Naive thymus-derived CD4-positive, alpha-beta T cell (primary cell): Measurements from ENCODE around the gene TRIP11. TPM values are rescaled to one million over a fixed set of nuclear protein-coding genes. Genes with fewer than 3 reads are reported as not detected.
A peak's percentile ranks its signal among the peaks of the same experiment; 100 is the strongest.

Source experiments
- ATAC-seq: fragments of 150-1000 bp; cut with Tn5 transposase; 2 replicates; pipeline ENCODE4 v1.10.0; 2021; ENCODE audit warnings: mild to moderate bottlenecking, moderate library complexity
- CTCF ChIA-PET: fragments of 350-600 bp; sonication (Branson Sonifier 250); formaldehyde crosslinking; loops from one replicate; lab custom pipeline; 2021; ENCODE audit warnings: antibody characterized with exemption; lab: Charles Lee
- POLR2A ChIA-PET: fragments of 350-600 bp; sonication (Branson Sonifier 250); formaldehyde crosslinking; loops from one replicate; lab custom pipeline; 2021; ENCODE audit warnings: antibody characterized with exemption, inconsistent platforms; lab: Charles Lee
- DNase-seq, 9 donors: peaks; one replicate each; pipeline versions ENCODE4 v3.0.0 to v3.0.0-alpha.2; 2020 to 2022; ENCODE audit warnings: mixed read lengths in 1 of 9
- H3K27ac ChIP-seq: one replicate; pipeline ENCODE4 v1.7.0; 2013; ENCODE audit warnings: mild to moderate bottlenecking, low read depth, low read length, moderate library complexity
- H3K27me3 ChIP-seq, 2 donors: one replicate each; pipeline ENCODE4 v1.7.0; 2013; ENCODE audit warnings: low read length in 2 of 2, mild to moderate bottlenecking in 2 of 2, moderate library complexity in 2 of 2; ENCODE audit not compliant: control insufficient read depth in 2 of 2, insufficient read depth in 2 of 2
- H3K36me3 ChIP-seq, 3 experiments: 1 replicate in 2 of 3; 2 replicates in 1 of 3; pipeline ENCODE4 v1.7.0; 2013; ENCODE audit warnings: low read length in 3 of 3, mild to moderate bottlenecking in 3 of 3, moderate library complexity in 1 of 3; ENCODE audit not compliant: insufficient read depth in 3 of 3, control insufficient read depth in 2 of 3
- H3K4me1 ChIP-seq, 2 donors: one replicate each; pipeline ENCODE4 v1.7.0; 2013; ENCODE audit warnings: low read length in 2 of 2, mild to moderate bottlenecking in 2 of 2, moderate library complexity in 1 of 2; ENCODE audit not compliant: control insufficient read depth in 2 of 2, insufficient read depth in 2 of 2
- H3K4me3 ChIP-seq: 2 replicates; pipeline ENCODE4 v1.7.0; 2013; ENCODE audit warnings: mild to moderate bottlenecking, low read length
- H3K9me3 ChIP-seq, 3 experiments: 1 replicate in 2 of 3; 2 replicates in 1 of 3; pipeline ENCODE4 v1.7.0; 2013; ENCODE audit warnings: low read length in 3 of 3; ENCODE audit not compliant: control insufficient read depth in 2 of 3
- H3K27ac Mint-ChIP-seq, 9 donors: one replicate each; pipeline ENCODE4 v1.8.0; 2020 to 2022; ENCODE audit warnings: mixed read lengths in 9 of 9, mild to moderate bottlenecking in 8 of 9, moderate library complexity in 5 of 9, inconsistent platforms in 2 of 9
- H3K27me3 Mint-ChIP-seq, 5 donors: one replicate each; pipeline ENCODE4 v1.8.0; 2021 to 2022; ENCODE audit warnings: mixed read lengths in 5 of 5, mild to moderate bottlenecking in 1 of 5
- H3K36me3 Mint-ChIP-seq, 5 donors: one replicate each; pipeline ENCODE4 v1.8.0; 2020 to 2022; ENCODE audit warnings: mixed read lengths in 5 of 5, mild to moderate bottlenecking in 3 of 5, inconsistent platforms in 1 of 5
- H3K4me1 Mint-ChIP-seq, 7 donors: one replicate each; pipeline ENCODE4 v1.8.0; 2020 to 2022; ENCODE audit warnings: mixed read lengths in 7 of 7, mild to moderate bottlenecking in 3 of 7, inconsistent platforms in 1 of 7
- H3K4me3 Mint-ChIP-seq, 10 donors: one replicate each; pipeline ENCODE4 v1.8.0; 2020 to 2022; ENCODE audit warnings: mild to moderate bottlenecking in 10 of 10, mixed read lengths in 10 of 10, moderate library complexity in 6 of 10, inconsistent platforms in 2 of 10
- H3K9me3 Mint-ChIP-seq, 11 donors: one replicate each; pipeline ENCODE4 v1.8.0; 2020 to 2022; ENCODE audit warnings: mixed read lengths in 11 of 11, mild to moderate bottlenecking in 4 of 11, inconsistent platforms in 1 of 11, moderate library complexity in 1 of 11
- intact Hi-C, 2 donors: fragments of 100-400 bp; cut with micrococcal nuclease; formaldehyde crosslinking; loops; one replicate each; pipeline ENCODE4 v1.15.1; 2023
- polyA plus RNA-seq, 2 donors: library from polyadenylated mRNA; unstranded; fragments of 300-500 nt; fragmentation: Illumina TruSeq; gene quantifications; one replicate each; pipeline ENCODE4 v1.2.3, GENCODE V29; 2021
- total RNA-seq, 6 experiments: library from RNA in 5 of 6; stranded (reverse) in 5 of 6; gene quantifications; 1 replicate in 5 of 6; 2 replicates in 1 of 6; pipeline ENCODE4 v1.2.3 and lab custom pipeline; 2021 to 2026

Gene TRIP11
- total and polyA plus RNA-seq, 7 experiments from 2014 or later, result 34.1 to 74.8 (median 58.4) TPM

- no peak for ATAC-seq
- intact Hi-C loops, result no loop called here
- ChIA-PET POLR2A (interaction anchor here (0.5 kb wide), 1 partner anchor 350 kb away, joined by 6 read pairs; no protein-coding TSS in a partner anchor), CTCF (no interaction called here)
- Mint-ChIP-seq H3K27me3 (peaks cover 25 to 60% (median 29%) of the 10 kb centered on the region in 5 donors), H3K4me3 (peak overlapping the region in 7 of 10 donors; percentile 79 to 94 (median 88)), H3K9me3 (no peaks in the 10 kb centered on the region), H3K4me1 (peaks cover 6 to 19% (median 15%) of the 10 kb centered on the region in 7 donors), H3K27ac (no peak overlapping the region), H3K36me3 (peaks cover 0 to 4% (median 0%) of the 10 kb centered on the region in 5 donors)
- DNase-seq, result no peak
- H3K9me3 ChIP-seq, result no peaks in the 10 kb centered on the region
- no peaks in the 10 kb centered on the region for H3K36me3 ChIP-seq
- H3K27me3 ChIP-seq, result peaks cover 0 to 11% of the 10 kb centered on the region in 2 donors
- H3K4me1 ChIP-seq, result peaks cover 4 to 12% of the 10 kb centered on the region in 2 donors
- no peak overlapping the region for H3K27ac ChIP-seq
- no peak overlapping the region for H3K4me3 ChIP-seq
These were observed 93.9 kb downstream of the TRIP11 start for GRCh38 chr14:91945751-91946621.

- peaks cover 0 to 4% (median 0%) of the 10 kb centered on the region in 5 donors for H3K36me3 Mint-ChIP-seq
- no peak overlapping the region for H3K4me3 ChIP-seq
- H3K27ac ChIP-seq, result no peak overlapping the region
- no peaks in the 10 kb centered on the region for H3K9me3 ChIP-seq
- H3K4me1 Mint-ChIP-seq, result peaks cover 6 to 14% (median 10%) of the 10 kb centered on the region in 7 donors
- no peak overlapping the region for H3K4me3 Mint-ChIP-seq
- peaks cover 4 to 12% of the 10 kb centered on the region in 2 donors for H3K4me1 ChIP-seq
- CTCF ChIA-PET, result no interaction called here
- POLR2A ChIA-PET, result no interaction called here
- H3K27ac Mint-ChIP-seq, result no peak overlapping the region
- intact Hi-C loops, result no loop called here
- ATAC-seq, result no peak
- peaks cover 0 to 11% of the 10 kb centered on the region in 2 donors for H3K27me3 ChIP-seq
- H3K36me3 ChIP-seq, result no peaks in the 10 kb centered on the region
- peaks cover 0 to 3% (median 0%) of the 10 kb centered on the region in 11 donors for H3K9me3 Mint-ChIP-seq
- no peak for DNase-seq
- H3K27me3 Mint-ChIP-seq, result peaks cover 25 to 37% (median 27%) of the 10 kb centered on the region in 5 donors
These were observed 96.9 kb downstream of the TRIP11 start for GRCh38 chr14:91942946-91943345.

DNA sequence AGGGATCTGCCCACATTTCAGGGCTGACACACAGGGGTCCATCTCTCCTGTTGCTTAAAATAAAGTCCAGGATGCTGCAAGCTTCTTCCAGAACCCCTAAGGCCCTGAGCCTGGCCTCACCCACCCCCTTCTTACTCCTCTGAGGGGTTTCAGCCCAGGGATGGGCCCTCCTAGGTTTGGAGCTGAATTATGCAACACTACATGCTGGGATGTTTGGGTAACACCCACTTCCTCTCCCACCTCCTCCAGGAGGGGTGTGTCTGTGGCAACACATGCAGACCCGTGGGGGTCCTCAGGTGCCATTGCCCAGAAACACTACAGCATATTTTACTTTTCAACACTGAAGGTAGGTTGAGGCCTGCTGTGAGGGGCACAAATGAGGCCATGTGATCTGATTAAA is 97.7 kb downstream of the TRIP11 start:
- DNase-seq (no peak), ATAC-seq (no peak)
- Mint-ChIP-seq H3K4me3 (no peak overlapping the region), H3K27ac (no peak overlapping the region), H3K9me3 (peaks cover 0 to 3% (median 0%) of the 10 kb centered on the region in 11 donors), H3K27me3 (peaks cover 24 to 31% (median 25%) of the 10 kb centered on the region in 5 donors), H3K36me3 (peaks cover 0 to 4% (median 0%) of the 10 kb centered on the region in 5 donors), H3K4me1 (peaks cover 5 to 12% (median 8%) of the 10 kb centered on the region in 7 donors)
- no peaks in the 10 kb centered on the region for H3K9me3 ChIP-seq
- no peaks in the 10 kb centered on the region for H3K36me3 ChIP-seq
- peaks cover 2 to 8% of the 10 kb centered on the region in 2 donors for H3K4me1 ChIP-seq
- ChIA-PET POLR2A (no interaction called here), CTCF (no interaction called here)
- intact Hi-C loops, result no loop called here
- H3K27ac ChIP-seq, result no peak overlapping the region
- no peak overlapping the region for H3K4me3 ChIP-seq
- H3K27me3 ChIP-seq, result peaks cover 0 to 11% of the 10 kb centered on the region in 2 donors

DNA sequence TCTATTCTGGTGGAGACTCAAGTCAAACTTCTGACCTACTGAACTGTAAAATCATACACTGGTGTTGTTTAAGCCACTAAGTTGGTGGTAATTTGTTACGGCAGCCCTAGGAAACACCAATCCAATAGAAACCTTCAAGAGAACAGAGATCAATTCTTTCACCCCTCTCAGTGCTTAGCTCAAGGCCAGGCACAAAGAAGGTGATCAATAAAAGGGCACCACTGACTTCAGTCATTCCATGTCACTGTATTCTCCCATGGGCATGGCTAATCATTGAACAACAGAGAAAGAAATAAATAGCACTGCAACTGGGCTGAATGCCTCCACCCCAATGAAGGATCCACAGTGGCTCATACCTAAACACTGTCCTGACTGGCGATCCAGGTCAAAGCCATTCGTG is 99.7 kb downstream of the TRIP11 start:
- Mint-ChIP-seq H3K9me3 (peaks cover 0 to 3% (median 0%) of the 10 kb centered on the region in 11 donors), H3K36me3 (peaks cover 0 to 4% (median 0%) of the 10 kb centered on the region in 5 donors)
- CTCF ChIA-PET, result no interaction called here

DNA sequence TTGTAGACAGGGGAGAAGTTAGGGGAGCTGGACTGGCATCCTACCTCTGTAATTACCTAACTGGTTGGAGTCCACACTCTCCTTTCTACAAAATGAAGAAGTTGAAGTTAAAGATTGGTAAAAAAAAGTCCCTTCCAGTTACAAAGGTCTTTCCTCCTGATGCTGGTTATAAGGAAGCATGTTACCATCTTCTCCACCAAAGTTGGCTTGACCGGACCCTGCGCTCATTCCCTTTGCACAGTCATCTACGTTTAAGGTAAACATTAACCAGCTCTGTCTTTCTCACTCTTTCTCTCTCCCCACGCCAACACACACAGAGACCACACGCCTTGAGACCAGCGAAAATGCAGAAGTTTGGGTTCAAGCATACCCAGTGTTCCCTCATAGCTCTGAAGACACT is 104.3 kb downstream of the TRIP11 start:
- Mint-ChIP-seq H3K9me3 (peaks cover 0 to 3% (median 0%) of the 10 kb centered on the region in 11 donors), H3K4me1 (peaks cover 0 to 1% (median 0%) of the 10 kb centered on the region in 7 donors), H3K27me3 (peaks cover 0 to 5% (median 0%) of the 10 kb centered on the region in 5 donors), H3K27ac (no peak overlapping the region), H3K4me3 (no peak overlapping the region), H3K36me3 (no peaks in the 10 kb centered on the region)
- no peaks in the 10 kb centered on the region for H3K4me1 ChIP-seq
- intact Hi-C loops, result no loop called here
- ChIA-PET POLR2A (no interaction called here), CTCF (no interaction called here)
- H3K36me3 ChIP-seq, result no peaks in the 10 kb centered on the region
- H3K27me3 ChIP-seq, result no peaks in the 10 kb centered on the region
- no peak for ATAC-seq
- no peaks in the 10 kb centered on the region for H3K9me3 ChIP-seq
- H3K4me3 ChIP-seq, result no peak overlapping the region
- no peak overlapping the region for H3K27ac ChIP-seq
- DNase-seq, result no peak

More for the DNA sequence above, 99.7 kb downstream of the TRIP11 start:
- DNase-seq (no peak), ATAC-seq (no peak)
- Histone ChIP-seq H3K27ac (no peak overlapping the region), H3K4me3 (no peak overlapping the region), H3K36me3 (no peaks in the 10 kb centered on the region), H3K4me1 (no peaks in the 10 kb centered on the region), H3K27me3 (peaks cover 0 to 7% of the 10 kb centered on the region in 2 donors), H3K9me3 (no peaks in the 10 kb centered on the region)
- Mint-ChIP-seq H3K4me1 (peaks cover 0 to 5% (median 0%) of the 10 kb centered on the region in 7 donors), H3K27ac (no peak overlapping the region), H3K27me3 (peaks cover 12 to 19% (median 16%) of the 10 kb centered on the region in 5 donors), H3K4me3 (no peak overlapping the region)
- POLR2A ChIA-PET, result no interaction called here
- intact Hi-C loops, result no loop called here

DNA sequence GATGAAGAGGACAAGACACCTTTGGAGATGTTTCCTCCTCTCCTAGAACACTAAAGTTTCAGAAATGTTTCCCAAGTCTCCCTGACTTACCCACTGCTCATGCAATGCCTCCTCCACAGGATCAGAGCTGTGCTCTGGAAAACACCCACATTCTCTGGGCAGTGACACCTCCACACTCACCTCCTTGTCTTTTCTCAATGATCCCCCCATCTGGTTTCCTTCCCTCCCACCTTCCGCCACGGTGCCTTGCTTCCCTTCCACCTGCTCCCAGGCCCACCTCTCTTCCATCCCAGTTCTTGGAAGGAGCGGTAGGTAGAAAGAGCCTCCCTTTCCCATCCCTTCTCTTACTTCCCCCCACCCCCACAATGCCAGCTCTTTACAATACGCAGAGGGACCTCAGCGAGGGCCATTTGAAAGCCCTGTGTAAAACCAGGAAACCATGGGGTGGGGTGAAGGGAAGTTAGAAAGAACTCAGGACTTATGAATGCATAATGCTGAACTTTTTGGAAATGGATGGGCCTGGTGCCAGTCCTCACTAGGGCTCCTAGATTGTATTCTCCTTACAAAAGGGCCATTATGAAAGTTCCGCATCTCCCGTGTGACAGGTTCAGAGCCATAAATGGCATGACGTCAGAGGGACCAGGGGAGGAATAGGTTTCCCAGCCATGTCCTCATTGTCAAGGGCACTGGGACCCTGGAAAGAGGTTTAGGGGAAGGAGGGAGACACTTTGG is 105.1 kb downstream of the TRIP11 start:
- Mint-ChIP-seq H3K9me3 (peaks cover 0 to 3% (median 0%) of the 10 kb centered on the region in 11 donors), H3K4me3 (no peak overlapping the region), H3K27ac (no peak overlapping the region), H3K4me1 (peaks cover 0 to 1% (median 0%) of the 10 kb centered on the region in 7 donors), H3K36me3 (no peaks in the 10 kb centered on the region), H3K27me3 (peaks cover 0 to 5% (median 0%) of the 10 kb centered on the region in 5 donors)
- Histone ChIP-seq H3K36me3 (no peaks in the 10 kb centered on the region), H3K4me1 (no peaks in the 10 kb centered on the region), H3K4me3 (no peak overlapping the region), H3K9me3 (no peaks in the 10 kb centered on the region), H3K27ac (no peak overlapping the region), H3K27me3 (no peaks in the 10 kb centered on the region)
- ChIA-PET POLR2A (no interaction called here), CTCF (no interaction called here)
- DNase-seq (no peak), ATAC-seq (no peak)
- intact Hi-C loops, result no loop called here
